OCI-LY3 (cell line): ENCODE measurements around the gene ARHGAP22.

Source experiments
- H2AFZ ChIP-seq: fragments of 200-600, 300-600 bp; shearing (Covaris generic); 2 replicates; pipeline ENCODE4 v1.6.0; 2014; ENCODE audit warnings: antibody characterized with exemption, low read depth, low read length
- H3K27ac ChIP-seq: fragments of 200-600, 300-600 bp; sonication (generic); 2 replicates; pipeline ENCODE4 v1.5.1; 2014; ENCODE audit warnings: mild to moderate bottlenecking, low read length, moderate library complexity, mixed read lengths
- H3K27me3 ChIP-seq: fragments of 200-600, 300-600 bp; sonication (generic); 2 replicates; pipeline ENCODE4 v1.6.1; 2014; ENCODE audit warnings: low read depth, low read length, mixed read lengths
- H3K36me3 ChIP-seq: fragments of 200-600, 300-600 bp; sonication (generic); replicated peaks from 2 replicates; pipeline ENCODE3; 2014; ENCODE audit warnings: low read depth, low read length, mixed read lengths
- H3K4me1 ChIP-seq: fragments of 300-600, 200-600 bp; sonication (generic); 2 replicates; pipeline ENCODE4 v1.6.1; 2014; ENCODE audit warnings: low read length, mixed read lengths
- H3K4me2 ChIP-seq: fragments of 200-600, 300-600 bp; sonication (generic); 2 replicates; pipeline ENCODE4 v1.6.1; 2014; ENCODE audit warnings: low read length, mixed read lengths
- H3K4me3 ChIP-seq: fragments of 300-600, 200-600 bp; sonication (generic); 2 replicates; pipeline ENCODE4 v1.5.1; 2014; ENCODE audit warnings: antibody characterized with exemption, mild to moderate bottlenecking, low read length, moderate library complexity
- H3K79me2 ChIP-seq: fragments of 300-600, 200-600 bp; shearing (Covaris generic); 2 replicates; pipeline ENCODE4 v1.6.1; 2014; ENCODE audit warnings: mild to moderate bottlenecking, low read length, mixed read lengths
- H3K9ac ChIP-seq: fragments of 300-600, 200-600 bp; shearing (Covaris generic); 2 replicates; pipeline ENCODE4 v1.6.0; 2014; ENCODE audit warnings: mild to moderate bottlenecking, low read length, moderate library complexity
- H3K9me3 ChIP-seq: fragments of 200-600, 300-600 bp; shearing (Covaris generic); 2 replicates; pipeline ENCODE4 v1.6.1; 2014; ENCODE audit warnings: low read length, mixed read lengths; ENCODE audit not compliant: insufficient read depth
- H4K20me1 ChIP-seq: fragments of 200-600, 300-600 bp; sonication (generic); 2 replicates; pipeline ENCODE4 v1.6.1; 2016; ENCODE audit warnings: low read length, mixed read lengths; ENCODE audit not compliant: insufficient read depth
- EZH2phosphoT487 ChIP-seq: fragments of 200-600 bp; shearing (Covaris generic); IDR thresholded peaks from 2 replicates; pipeline ENCODE4 v1.6.1; 2018; ENCODE audit warnings: antibody characterized with exemption, mixed run types, low read depth
- TF ChIP-seq, protein P1 (sequence below): fragments of 200-600, 300-600 bp; sonication (generic); IDR thresholded peaks from 2 replicates; pipeline ENCODE4 v1.5.1; 2014; ENCODE audit warnings: antibody characterized with exemption, low read length, low read depth

The ARHGAP22 gene

GRCh38 chr10:48455392-48456151, 149.3 kb downstream of the ARHGAP22 start:
- H3K27me3 ChIP-seq = no peaks in the 10 kb centered on the region
- H3K27ac ChIP-seq = no peak overlapping the region
- H3K9me3 ChIP-seq = no peaks in the 10 kb centered on the region
- H2AFZ ChIP-seq = no peak overlapping the region
- no peak overlapping the region for H3K4me2 ChIP-seq
- no peaks in the 10 kb centered on the region for H3K79me2 ChIP-seq
- peaks cover 16% of the 10 kb centered on the region for H3K4me1 ChIP-seq
- H4K20me1 ChIP-seq = no peaks in the 10 kb centered on the region
- H3K36me3 ChIP-seq = no peaks in the 10 kb centered on the region
- H3K4me3 ChIP-seq = no peak overlapping the region
- TF ChIP-seq EZH2phosphoT487 = no peak
- TF ChIP-seq, protein P1, sequence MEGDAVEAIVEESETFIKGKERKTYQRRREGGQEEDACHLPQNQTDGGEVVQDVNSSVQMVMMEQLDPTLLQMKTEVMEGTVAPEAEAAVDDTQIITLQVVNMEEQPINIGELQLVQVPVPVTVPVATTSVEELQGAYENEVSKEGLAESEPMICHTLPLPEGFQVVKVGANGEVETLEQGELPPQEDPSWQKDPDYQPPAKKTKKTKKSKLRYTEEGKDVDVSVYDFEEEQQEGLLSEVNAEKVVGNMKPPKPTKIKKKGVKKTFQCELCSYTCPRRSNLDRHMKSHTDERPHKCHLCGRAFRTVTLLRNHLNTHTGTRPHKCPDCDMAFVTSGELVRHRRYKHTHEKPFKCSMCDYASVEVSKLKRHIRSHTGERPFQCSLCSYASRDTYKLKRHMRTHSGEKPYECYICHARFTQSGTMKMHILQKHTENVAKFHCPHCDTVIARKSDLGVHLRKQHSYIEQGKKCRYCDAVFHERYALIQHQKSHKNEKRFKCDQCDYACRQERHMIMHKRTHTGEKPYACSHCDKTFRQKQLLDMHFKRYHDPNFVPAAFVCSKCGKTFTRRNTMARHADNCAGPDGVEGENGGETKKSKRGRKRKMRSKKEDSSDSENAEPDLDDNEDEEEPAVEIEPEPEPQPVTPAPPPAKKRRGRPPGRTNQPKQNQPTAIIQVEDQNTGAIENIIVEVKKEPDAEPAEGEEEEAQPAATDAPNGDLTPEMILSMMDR = no peak
- no peak overlapping the region for H3K9ac ChIP-seq

DNA sequence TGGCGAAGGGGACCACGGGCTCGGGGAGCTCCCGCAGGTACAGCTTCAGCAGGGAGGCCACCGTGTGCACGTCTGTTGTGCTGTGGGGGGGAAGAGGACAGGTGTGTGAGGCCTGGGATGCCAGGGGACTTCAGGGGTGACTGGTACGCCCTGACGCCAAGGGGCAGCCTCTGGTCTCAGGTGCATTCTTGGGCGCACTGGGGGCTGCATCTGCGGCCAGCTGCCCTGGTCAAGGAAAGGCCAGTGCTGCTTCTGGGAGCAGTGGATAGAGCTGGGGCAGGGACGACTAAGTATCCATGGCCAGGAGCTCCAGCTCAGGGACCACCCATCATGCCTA, 149.8 kb downstream of the ARHGAP22 start:
- Histone ChIP-seq H3K36me3 (no peaks in the 10 kb centered on the region), H3K27ac (no peak overlapping the region), H4K20me1 (no peaks in the 10 kb centered on the region), H3K4me1 (peaks cover 10% of the 10 kb centered on the region), H3K79me2 (no peaks in the 10 kb centered on the region), H3K4me2 (no peak overlapping the region), H2AFZ (no peak overlapping the region), H3K9ac (no peak overlapping the region), H3K9me3 (no peaks in the 10 kb centered on the region), H3K4me3 (no peak overlapping the region), H3K27me3 (no peaks in the 10 kb centered on the region)
- no peak for TF ChIP-seq EZH2phosphoT487
- TF ChIP-seq, protein P1 = no peak

DNA sequence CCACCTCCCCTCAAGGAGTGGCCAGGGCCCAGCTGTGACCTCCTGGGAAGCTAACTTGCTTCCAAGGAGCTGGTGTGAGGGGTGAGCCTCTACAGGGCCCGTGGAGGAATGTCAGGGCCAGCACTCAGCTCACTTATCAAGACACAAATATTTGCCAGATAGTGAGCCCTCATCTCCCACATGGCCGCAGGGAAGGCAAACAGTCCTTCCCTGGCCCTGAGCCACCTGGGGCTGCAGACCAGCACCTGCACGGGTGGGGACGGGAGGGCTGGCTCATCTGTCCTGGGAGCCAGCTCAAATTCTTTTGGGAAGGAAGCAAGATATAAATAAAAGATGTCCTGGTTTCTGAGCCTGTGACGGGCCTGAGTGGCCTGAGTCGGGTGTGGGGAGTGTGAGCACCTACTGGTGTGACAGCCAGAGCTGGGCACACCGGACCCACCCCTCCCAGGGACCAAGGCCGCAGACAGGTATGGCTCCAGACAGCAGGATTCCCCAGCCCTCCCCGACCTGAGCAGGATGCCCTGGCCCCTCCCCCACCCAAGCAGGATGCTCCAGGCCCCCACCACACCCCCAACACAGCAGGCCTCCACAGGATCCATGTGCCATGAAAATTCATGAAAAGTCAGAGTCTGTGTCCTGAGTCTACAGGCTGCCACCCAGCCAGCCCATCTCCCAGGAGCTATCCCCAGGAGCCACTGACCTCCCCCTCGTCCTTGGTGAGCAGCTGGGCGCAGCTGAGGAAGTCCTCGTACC, 150.4 kb downstream of the ARHGAP22 start:
- Histone ChIP-seq H3K9ac (no peak overlapping the region), H3K9me3 (no peaks in the 10 kb centered on the region), H3K4me3 (no peak overlapping the region), H2AFZ (no peak overlapping the region), H3K4me1 (peaks cover 9% of the 10 kb centered on the region), H3K4me2 (no peak overlapping the region), H3K27me3 (no peaks in the 10 kb centered on the region), H3K27ac (no peak overlapping the region), H3K79me2 (no peaks in the 10 kb centered on the region), H4K20me1 (no peaks in the 10 kb centered on the region), H3K36me3 (no peaks in the 10 kb centered on the region)
- TF ChIP-seq, protein P1 = no peak
- TF ChIP-seq EZH2phosphoT487 = no peak

GRCh38 chr10:48453451-48454301, 151.2 kb downstream of the ARHGAP22 start:
- no peak overlapping the region for H3K4me3 ChIP-seq
- H2AFZ ChIP-seq = no peak overlapping the region
- H3K4me2 ChIP-seq = no peak overlapping the region
- TF ChIP-seq, protein P1 = no peak
- no peak for TF ChIP-seq EZH2phosphoT487
- H3K36me3 ChIP-seq = no peaks in the 10 kb centered on the region
- no peaks in the 10 kb centered on the region for H3K79me2 ChIP-seq
- H3K4me1 ChIP-seq = peaks cover 9% of the 10 kb centered on the region
- no peak overlapping the region for H3K27ac ChIP-seq
- H3K27me3 ChIP-seq = no peaks in the 10 kb centered on the region
- no peak overlapping the region for H3K9ac ChIP-seq
- H3K9me3 ChIP-seq = no peaks in the 10 kb centered on the region
- H4K20me1 ChIP-seq = no peaks in the 10 kb centered on the region
